B cell (primary cell): ENCODE data around the gene CTNNA3. TPM values are rescaled to one million over a fixed set of nuclear protein-coding genes. Genes with fewer than 3 reads are reported as not detected.

Experiments
- ATAC-seq: fragments of 200-7000 bp; cut with Tn5 transposase; one replicate; pipeline ENCODE4 v1.10.0; 2021; ENCODE audit warnings: low read depth, mild to moderate bottlenecking, moderate number of reproducible peaks, moderate library complexity
- CTCF ChIA-PET: fragments of 350-600 bp; sonication (Branson Sonifier 250); formaldehyde crosslinking; loops from one replicate; lab custom pipeline; 2021; ENCODE audit warnings: antibody characterized with exemption, inconsistent platforms; lab: Charles Lee
- POLR2A ChIA-PET: fragments of 350-600 bp; sonication (Branson Sonifier 250); formaldehyde crosslinking; loops from one replicate; lab custom pipeline; 2021; ENCODE audit warnings: antibody characterized with exemption; lab: Charles Lee
- DNase-seq: peaks from one replicate; pipeline ENCODE4 v3.0.0; 2013
- H2AFZ ChIP-seq: 2 replicates; pipeline ENCODE4 v1.6.1; 2012; ENCODE audit warnings: mild to moderate bottlenecking, low read depth, low read length; ENCODE audit not compliant: insufficient read depth, poor library complexity, severe bottlenecking
- H3K27ac ChIP-seq, 2 donors: 1 replicate in 1 of 2; 2 replicates in 1 of 2; pipeline ENCODE4 v1.5.1; 2012 to 2013; ENCODE audit warnings: low read length in 2 of 2, mild to moderate bottlenecking in 2 of 2, moderate library complexity in 1 of 2
- H3K27me3 ChIP-seq, 4 experiments: fragments of 200-600 bp in 1 of 4; sonication (generic) in 1 of 4; replicated peaks in 1 of 4; 1 replicate in 2 of 4; 2 replicates in 2 of 4; pipeline versions ENCODE4 v1.6.1 to v1.7.0; 2013 to 2016; ENCODE audit warnings: low read length in 3 of 4, mild to moderate bottlenecking in 2 of 4, mixed read lengths in 1 of 4, moderate library complexity in 1 of 4; ENCODE audit not compliant: insufficient read depth in 4 of 4, control insufficient read depth in 3 of 4; ENCODE audit errors: control extremely low read depth in 1 of 4
- H3K36me3 ChIP-seq, 2 experiments: replicated peaks in 1 of 2; 1 replicate in 1 of 2; 2 replicates in 1 of 2; pipeline versions ENCODE4 v1.6.1 to v1.7.1; 2013; ENCODE audit warnings: low read length in 1 of 2; ENCODE audit not compliant: insufficient read depth in 2 of 2, control insufficient read depth in 1 of 2; ENCODE audit errors: control extremely low read depth in 1 of 2, extremely low read depth in 1 of 2
- H3K4me1 ChIP-seq, 2 donors: fragments of 200-600 bp in 1 of 2; sonication (generic) in 1 of 2; 1 replicate in 1 of 2; 2 replicates in 1 of 2; pipeline versions ENCODE4 v1.5.1 to v1.6.1; 2013 to 2017; ENCODE audit warnings: low read length in 2 of 2; ENCODE audit not compliant: control insufficient read depth in 2 of 2, insufficient read depth in 2 of 2
- H3K4me2 ChIP-seq: replicated peaks from 2 replicates; pipeline ENCODE3; 2012; ENCODE audit warnings: mild to moderate bottlenecking, low read depth, low read length; ENCODE audit not compliant: poor library complexity, severe bottlenecking
- H3K4me3 ChIP-seq, 5 experiments: fragments of 200-600 bp in 1 of 5; sonication (generic) in 1 of 5; 1 replicate in 3 of 5; 2 replicates in 2 of 5; pipeline versions ENCODE4 v1.5.1 to v1.7.0; 2011 to 2016; ENCODE audit warnings: low read length in 4 of 5, mild to moderate bottlenecking in 4 of 5, low read depth in 2 of 5, control low read depth in 1 of 5, moderate library complexity in 1 of 5; ENCODE audit not compliant: insufficient read depth in 1 of 5; ENCODE audit errors: control extremely low read depth in 1 of 5, extremely low read depth in 1 of 5
- H3K79me2 ChIP-seq: fragments of 200-600 bp; sonication (generic); one replicate; pipeline ENCODE4 v1.6.0; 2016; ENCODE audit warnings: low read length; ENCODE audit not compliant: control insufficient read depth, insufficient read depth
- H3K9ac ChIP-seq: fragments of 200-600 bp; sonication (generic); 2 replicates; pipeline ENCODE4 v1.6.1; 2017; ENCODE audit warnings: mild to moderate bottlenecking, low read length, moderate library complexity
- H3K9me3 ChIP-seq, 3 donors: one replicate each; pipeline versions ENCODE4 v1.6.1 to v1.7.1; 2013; ENCODE audit warnings: low read length in 2 of 3; ENCODE audit not compliant: control insufficient read depth in 2 of 3, insufficient read depth in 1 of 3; ENCODE audit errors: control extremely low read depth in 1 of 3
- H4K20me1 ChIP-seq: 2 replicates; pipeline ENCODE4 v1.6.0; 2012; ENCODE audit warnings: mild to moderate bottlenecking, low read length; ENCODE audit not compliant: insufficient read depth, control insufficient read depth, poor library complexity, severe bottlenecking
- H3K27ac Mint-ChIP-seq: one replicate; pipeline ENCODE4 v1.8.0; 2021; ENCODE audit warnings: mixed read lengths
- H3K27me3 Mint-ChIP-seq: one replicate; pipeline ENCODE4 v1.8.0; 2021; ENCODE audit warnings: mixed read lengths
- H3K4me1 Mint-ChIP-seq: one replicate; pipeline ENCODE4 v1.8.0; 2021; ENCODE audit warnings: mixed read lengths
- H3K4me3 Mint-ChIP-seq: one replicate; pipeline ENCODE4 v1.8.0; 2021; ENCODE audit warnings: mixed read lengths
- H3K9me3 Mint-ChIP-seq: one replicate; pipeline ENCODE4 v1.8.0; 2022; ENCODE audit warnings: mixed read lengths; ENCODE audit not compliant: insufficient read depth
- CTCF ChIP-seq: fragments of 200-600 bp; IDR thresholded peaks from one replicate; pipeline ENCODE4 v1.8.0; 2022; ENCODE audit warnings: antibody characterized with exemption, mild to moderate bottlenecking
- EZH2 ChIP-seq: IDR thresholded peaks from 2 replicates; pipeline ENCODE4 v1.6.1; 2012; ENCODE audit warnings: borderline replicate concordance, low read depth, mild to moderate bottlenecking, moderate library complexity, low read length; ENCODE audit not compliant: insufficient read depth, poor library complexity, severe bottlenecking
- WGBS: methylation state at CpG from one replicate; pipeline ENCODE4 v1.1.5; 2013; ENCODE audit warnings: missing lambda C conversion rate; ENCODE audit not compliant: insufficient coverage; 5-methylcytosine and 5-hydroxymethylcytosine counted together
- intact Hi-C: fragments of 100-400 bp; cut with micrococcal nuclease; formaldehyde crosslinking; loops from one replicate; pipeline ENCODE4 v1.10.0; 2022
- polyA plus RNA-seq: library from polyadenylated mRNA; depleted of rRNA; stranded (reverse); fragments of >200 nt; gene quantifications from 2 replicates; pipeline ENCODE4 v1.2.3, GENCODE V29; 2012
- total RNA-seq, 2 donors: library from RNA; stranded (reverse); fragments of 120-200 nt in 1 of 2; gene quantifications; 1 replicate in 1 of 2; 2 replicates in 1 of 2; pipeline versions ENCODE4 v1.2.3 to v1.2.4, GENCODE V29; 2013 to 2022

CTNNA3 gene
- total and polyA plus RNA-seq, 2 donors (not counting 1 experiment from before 2014, with no cell fraction given), result 0.01 TPM; not detected in 1

- ChIA-PET POLR2A (no interaction called here), CTCF (interaction anchor here (1.6 kb wide), 1 partner anchor 12 kb away, joined by 4 read pairs; no protein-coding TSS in a partner anchor)
- WGBS, result 90% methylated on average over 4 of the region's 4 CpGs
- ATAC-seq, result no peak
- Histone ChIP-seq H3K9ac (no peak overlapping the region), H3K27me3 (no peaks in the 10 kb centered on the region), H3K79me2 (no peaks in the 10 kb centered on the region), H3K4me2 (no peak overlapping the region), H3K36me3 (no peaks in the 10 kb centered on the region), H3K27ac (no peak overlapping the region), H4K20me1 (no peaks in the 10 kb centered on the region), H2AFZ (no peak overlapping the region), H3K4me3 (no peak overlapping the region), H3K9me3 (no peaks in the 10 kb centered on the region), H3K4me1 (no peaks in the 10 kb centered on the region)
- Mint-ChIP-seq H3K4me1 (peaks cover 1% of the 10 kb centered on the region), H3K4me3 (no peak overlapping the region), H3K27me3 (peaks cover 4% of the 10 kb centered on the region), H3K27ac (no peak overlapping the region), H3K9me3 (no peaks in the 10 kb centered on the region)
- DNase-seq, result no peak
- no peak for TF ChIP-seq CTCF
- TF ChIP-seq EZH2, result no peak
- intact Hi-C loops, result no loop called here
Measured at GRCh38 chr10:67518756-67519155, 177.2 kb downstream of the CTNNA3 start.

- ChIA-PET CTCF (interaction anchor here (1.6 kb wide), 1 partner anchor 13 kb away, joined by 4 read pairs; no protein-coding TSS in a partner anchor), POLR2A (no interaction called here)
- Mint-ChIP-seq H3K27ac (no peak overlapping the region), H3K4me1 (peaks cover 1% of the 10 kb centered on the region), H3K9me3 (no peaks in the 10 kb centered on the region), H3K27me3 (peaks cover 4% of the 10 kb centered on the region), H3K4me3 (no peak overlapping the region)
- TF ChIP-seq EZH2, result no peak
- no peak for TF ChIP-seq CTCF
- no peak overlapping the region for H3K4me2 ChIP-seq
- no peaks in the 10 kb centered on the region for H3K79me2 ChIP-seq
- no peaks in the 10 kb centered on the region for H3K4me1 ChIP-seq
- H3K36me3 ChIP-seq, result no peaks in the 10 kb centered on the region
- no peaks in the 10 kb centered on the region for H3K27me3 ChIP-seq
- intact Hi-C loops, result no loop called here
- no peak for ATAC-seq
- no peaks in the 10 kb centered on the region for H4K20me1 ChIP-seq
- H3K9ac ChIP-seq, result no peak overlapping the region
- H3K4me3 ChIP-seq, result no peak overlapping the region
- no peak for DNase-seq
- no peaks in the 10 kb centered on the region for H3K9me3 ChIP-seq
- 100% methylated on average over 2 of the region's 4 CpGs for WGBS
- no peak overlapping the region for H2AFZ ChIP-seq
- no peak overlapping the region for H3K27ac ChIP-seq
Measured at GRCh38 chr10:67518043-67518442, 178.0 kb downstream of the CTNNA3 start.
